ENCODE data around the gene TOGARAM2. TPM values are rescaled to one million over a fixed set of nuclear protein-coding genes. Genes with fewer than 3 reads are reported as not detected.

TOGARAM2 gene
- total and polyA plus RNA-seq, 8 donors, result 0.03 to 9.1 (median 0.74) TPM

DNA sequence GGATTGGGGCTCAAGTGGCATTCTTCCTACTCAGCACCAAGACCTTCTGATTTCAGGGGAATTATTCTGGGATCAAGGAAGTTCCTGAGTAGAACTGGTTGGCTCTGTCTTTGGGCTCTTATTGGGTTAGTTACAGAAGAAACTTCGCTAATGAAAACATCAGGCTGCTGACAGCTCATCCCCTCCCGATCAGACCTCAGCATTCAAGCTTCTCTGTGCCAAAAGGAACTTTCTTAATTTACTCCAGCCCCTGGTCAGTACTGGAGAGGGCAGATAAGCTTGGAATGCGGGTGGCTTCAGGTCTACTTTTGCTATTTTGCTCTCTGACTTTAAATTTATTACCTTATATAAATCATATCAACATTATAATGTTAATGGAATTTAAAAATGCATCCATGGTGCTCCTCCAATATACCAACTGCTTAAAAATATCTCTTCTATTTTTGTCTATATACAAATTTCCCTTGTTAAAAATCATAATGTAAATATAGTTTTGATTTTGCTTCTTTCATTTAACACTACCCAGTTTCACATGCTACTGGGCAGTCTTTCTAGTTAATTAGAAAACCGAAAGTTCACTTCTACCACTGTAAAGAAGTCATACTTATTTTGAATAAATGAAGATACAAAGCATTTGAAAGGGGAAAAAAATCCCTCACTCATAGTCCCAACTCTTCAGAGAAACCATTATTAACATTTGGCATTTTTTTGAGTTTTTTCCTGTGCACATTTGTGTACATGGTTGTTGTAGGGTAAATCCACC, 58.8 kb downstream of the TOGARAM2 start:
- TF ChIP-seq, protein P1, sequence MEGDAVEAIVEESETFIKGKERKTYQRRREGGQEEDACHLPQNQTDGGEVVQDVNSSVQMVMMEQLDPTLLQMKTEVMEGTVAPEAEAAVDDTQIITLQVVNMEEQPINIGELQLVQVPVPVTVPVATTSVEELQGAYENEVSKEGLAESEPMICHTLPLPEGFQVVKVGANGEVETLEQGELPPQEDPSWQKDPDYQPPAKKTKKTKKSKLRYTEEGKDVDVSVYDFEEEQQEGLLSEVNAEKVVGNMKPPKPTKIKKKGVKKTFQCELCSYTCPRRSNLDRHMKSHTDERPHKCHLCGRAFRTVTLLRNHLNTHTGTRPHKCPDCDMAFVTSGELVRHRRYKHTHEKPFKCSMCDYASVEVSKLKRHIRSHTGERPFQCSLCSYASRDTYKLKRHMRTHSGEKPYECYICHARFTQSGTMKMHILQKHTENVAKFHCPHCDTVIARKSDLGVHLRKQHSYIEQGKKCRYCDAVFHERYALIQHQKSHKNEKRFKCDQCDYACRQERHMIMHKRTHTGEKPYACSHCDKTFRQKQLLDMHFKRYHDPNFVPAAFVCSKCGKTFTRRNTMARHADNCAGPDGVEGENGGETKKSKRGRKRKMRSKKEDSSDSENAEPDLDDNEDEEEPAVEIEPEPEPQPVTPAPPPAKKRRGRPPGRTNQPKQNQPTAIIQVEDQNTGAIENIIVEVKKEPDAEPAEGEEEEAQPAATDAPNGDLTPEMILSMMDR (IDR thresholded peaks at IDR 0.05), result no peak
- Histone ChIP-seq H3K27me3 (no peaks in the 10 kb centered on the region), H3K36me3 (no peaks in the 10 kb centered on the region), H3K4me3 (no peak overlapping the region), H3K9me3 (no peaks in the 10 kb centered on the region), H3K4me1 (no peaks in the 10 kb centered on the region), H3K27ac (no peak overlapping the region)
- 81 to 87% methylated on average over 4 of the region's 4 CpGs for WGBS, 2 donors
- intact Hi-C loops (cut with DNase I), result no loop called here
- DNase-seq (no peak), FAIRE-seq (no peak), ATAC-seq (no peak)

DNA sequence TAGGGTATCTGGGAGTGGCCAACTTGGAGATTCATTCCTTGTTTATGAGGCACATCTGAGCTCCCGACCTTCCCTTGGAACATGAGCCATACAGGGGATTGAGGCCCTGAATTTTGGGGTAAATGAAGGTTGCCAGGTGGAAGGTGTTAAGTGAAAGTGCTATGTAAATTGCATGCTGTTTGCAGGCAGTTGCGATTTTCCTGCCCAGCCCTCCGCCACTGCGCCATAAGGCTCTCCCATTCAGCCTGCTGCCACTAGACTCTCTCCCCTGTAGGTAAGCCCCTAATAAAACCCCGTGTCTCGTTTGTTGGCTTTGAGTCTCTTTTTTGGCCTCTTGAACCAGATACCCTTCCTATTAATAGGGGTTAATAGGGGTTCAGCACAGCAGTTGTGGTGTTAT, 59.5 kb downstream of the TOGARAM2 start:
- 71 to 74% methylated on average over 6 of the region's 6 CpGs for WGBS, 2 donors
- H3K4me3 ChIP-seq, result no peak overlapping the region
- intact Hi-C loops (cut with DNase I), result no loop called here
- H3K27me3 ChIP-seq, result no peaks in the 10 kb centered on the region
- DNase-seq (no peak), FAIRE-seq (no peak), ATAC-seq (no peak)
- no peaks in the 10 kb centered on the region for H3K9me3 ChIP-seq
- TF ChIP-seq, protein P1 (IDR thresholded peaks at IDR 0.05), result no peak
- H3K36me3 ChIP-seq, result no peaks in the 10 kb centered on the region
- H3K4me1 ChIP-seq, result no peaks in the 10 kb centered on the region
- H3K27ac ChIP-seq, result no peak overlapping the region

DNA sequence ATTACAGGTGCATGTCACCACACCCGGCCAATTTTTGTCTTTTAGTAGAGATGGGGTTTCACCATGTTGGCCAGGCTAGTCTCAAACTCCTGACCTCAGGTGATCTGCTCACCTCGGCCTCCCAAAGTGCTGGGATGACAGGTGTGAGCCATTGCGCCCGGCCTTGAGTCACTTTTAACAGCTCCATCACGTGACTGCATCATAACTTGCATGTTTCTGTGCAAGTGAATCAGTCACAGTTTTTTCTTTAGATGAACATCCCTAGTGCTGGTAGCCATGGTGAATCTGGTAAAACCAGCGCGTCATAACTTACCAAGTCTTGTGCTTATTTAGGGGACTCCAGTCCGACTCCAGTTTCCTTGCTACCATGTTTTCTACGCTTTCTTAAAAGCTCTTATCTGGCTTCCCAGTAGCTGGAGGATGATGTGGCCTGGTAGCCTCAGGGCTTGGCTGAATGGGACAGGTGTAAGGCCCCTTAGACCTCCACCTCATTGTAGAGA, 60.1 kb downstream of the TOGARAM2 start:
- H3K9me3 ChIP-seq, result no peaks in the 10 kb centered on the region
- DNase-seq (no peak), ATAC-seq (no peak), FAIRE-seq (no peak)
- H3K27ac ChIP-seq, result no peak overlapping the region
- H3K4me1 ChIP-seq, result no peaks in the 10 kb centered on the region
- TF ChIP-seq, protein P1 (IDR thresholded peaks at IDR 0.05), result no peak
- intact Hi-C loops (cut with DNase I), result no loop called here
- no peaks in the 10 kb centered on the region for H3K27me3 ChIP-seq
- no peak overlapping the region for H3K4me3 ChIP-seq
- 93 to 97% methylated on average over 9 of the region's 9 CpGs for WGBS, 2 donors
- H3K36me3 ChIP-seq, result no peaks in the 10 kb centered on the region

DNA sequence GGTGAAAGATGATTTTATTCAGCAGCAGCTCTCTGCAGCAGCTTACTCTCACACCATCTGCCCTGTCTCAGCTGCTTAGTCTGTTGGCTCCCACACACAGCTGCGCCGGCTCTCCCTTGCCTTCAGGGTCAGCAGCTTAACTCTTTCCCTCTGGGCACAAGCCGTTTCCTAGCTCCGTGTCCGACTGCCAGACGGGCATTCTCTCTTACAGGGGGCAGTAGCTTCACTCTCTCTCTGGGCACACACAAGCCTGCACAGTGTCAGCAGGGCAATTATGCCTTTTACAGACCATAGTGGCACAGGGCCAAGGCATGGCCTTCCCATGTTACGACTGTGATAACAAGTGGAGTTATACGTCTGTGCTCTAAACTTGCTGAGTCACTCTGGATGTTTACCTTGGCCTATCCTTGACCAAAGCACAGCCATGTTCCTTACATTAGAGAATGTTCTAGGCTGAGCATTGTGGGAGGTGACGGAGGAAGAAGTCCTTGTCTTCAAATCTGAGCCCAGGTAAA, 61.5 kb downstream of the TOGARAM2 start:
- H3K4me3 ChIP-seq, result no peak overlapping the region
- no peaks in the 10 kb centered on the region for H3K36me3 ChIP-seq
- no peak for FAIRE-seq
- no peaks in the 10 kb centered on the region for H3K27me3 ChIP-seq
- intact Hi-C loops (cut with DNase I), result no loop called here
- WGBS, 2 donors, result 22 to 27% methylated on average over 9 of the region's 9 CpGs
- TF ChIP-seq, protein P1 (IDR thresholded peaks at IDR 0.05), result no peak
- no peaks in the 10 kb centered on the region for H3K4me1 ChIP-seq
- peak; percentile 75 to 90 (median 84) for ATAC-seq
- peak in 4 of 6 donors; percentile 18 to 41 (median 37) for DNase-seq
- H3K9me3 ChIP-seq, result no peaks in the 10 kb centered on the region
- no peak overlapping the region for H3K27ac ChIP-seq

DNA sequence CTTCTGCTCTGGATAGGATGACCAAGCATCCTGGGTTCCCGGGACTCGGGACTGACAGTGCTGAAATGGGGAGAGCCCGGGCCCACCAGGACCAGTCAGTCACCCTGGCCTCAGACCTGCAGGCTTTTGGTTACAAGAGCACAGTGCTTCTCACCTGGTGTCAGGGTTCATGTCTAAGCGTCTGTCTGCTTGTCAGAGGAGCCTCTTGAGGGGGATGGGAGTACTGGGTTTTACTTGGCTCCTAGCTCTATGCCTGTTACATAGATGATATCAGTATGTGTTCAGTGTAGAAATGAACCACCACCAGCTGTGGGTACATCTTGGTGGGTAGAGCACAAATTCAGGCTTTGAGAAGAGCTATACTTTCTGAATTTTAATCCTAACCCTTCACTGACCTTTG, 63.4 kb downstream of the TOGARAM2 start:
- no peak for FAIRE-seq

More for the DNA sequence above, 63.4 kb downstream of the TOGARAM2 start:
- DNase-seq, result no peak
- Histone ChIP-seq H3K9me3 (no peaks in the 10 kb centered on the region), H3K36me3 (no peaks in the 10 kb centered on the region), H3K27me3 (no peaks in the 10 kb centered on the region), H3K27ac (no peak overlapping the region), H3K4me3 (no peak overlapping the region), H3K4me1 (no peaks in the 10 kb centered on the region)
- ATAC-seq, result no peak
- intact Hi-C loops (cut with DNase I), result no loop called here
- WGBS, 2 donors, result 89 to 91% methylated on average over 4 of the region's 4 CpGs
- TF ChIP-seq, protein P1 (IDR thresholded peaks at IDR 0.05), result no peak
